ENCODE measurements around the gene PEX3. TPM values are rescaled to one million over a fixed set of nuclear protein-coding genes. Genes with fewer than 3 reads are reported as not detected.

Gene PEX3
- total and polyA plus RNA-seq, 2 experiments from 2014 or later = 13.8 to 19.4 TPM

- TF ChIP-seq STAT1 (IDR thresholded peaks at IDR 0.05; ENCODE audit: unreplicated experiment) (no peak), EZH2phosphoT487 (IDR thresholded peaks at IDR 0.05; ENCODE audit: unreplicated experiment) (no peak), POLR2AphosphoS5 (IDR thresholded peaks at IDR 0.05; ENCODE audit: low read depth) (no peak)
Observed at GRCh38 chr6:143449082-143449713, 1.4 kb upstream of the PEX3 start (continued).

DNA sequence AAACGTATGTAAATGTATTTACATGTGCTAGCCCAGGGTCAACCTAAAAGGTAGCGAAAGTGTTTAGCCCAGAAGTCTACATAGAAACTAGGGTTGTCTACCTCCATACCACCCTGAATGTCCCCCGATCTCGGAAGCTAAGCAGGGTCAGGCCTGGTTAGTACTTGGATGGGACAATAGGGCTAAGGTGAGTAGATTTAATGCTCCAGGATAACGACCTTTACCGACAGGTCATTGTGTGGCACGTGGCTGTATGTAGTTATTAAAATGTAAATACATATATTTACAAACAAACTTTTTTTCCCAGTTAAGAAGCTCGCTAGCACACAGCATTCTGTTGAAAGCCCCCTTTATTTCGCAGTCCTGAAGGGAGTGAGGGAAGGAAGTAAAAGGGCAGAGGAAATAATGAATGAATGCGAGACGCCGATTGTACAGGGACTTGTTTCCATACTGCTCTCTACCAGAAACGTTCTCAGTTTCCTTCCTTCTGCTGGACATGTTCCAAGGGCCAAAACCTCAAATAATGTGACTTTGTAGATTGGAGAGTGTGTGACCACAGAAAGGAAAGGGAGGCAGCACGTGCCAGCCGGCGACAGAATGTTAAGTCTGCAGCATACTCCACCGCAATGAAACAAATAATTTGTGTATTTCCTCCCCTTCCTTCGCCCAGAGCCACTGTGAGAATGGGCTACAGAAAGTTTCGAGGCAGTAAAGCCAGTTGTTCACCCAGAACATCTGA is 722 bp upstream of the PEX3 start:
- TF ChIP-seq STAT1 (IDR thresholded peaks at IDR 0.05; ENCODE audit: unreplicated experiment) (no peak), ZNF331 (CRISPR knock-in tag; IDR thresholded peaks at IDR 0.05; ENCODE audit: low read depth) (no peak), NANOG (IDR thresholded peaks at IDR 0.05; ENCODE audit: borderline replicate concordance) (no peak), EZH2 (IDR thresholded peaks at IDR 0.05; ENCODE audit: low read depth, unreplicated experiment) (no peak), POLR2AphosphoS5 (IDR thresholded peaks at IDR 0.05; ENCODE audit: low read depth) (no peak), REST (IDR thresholded peaks at IDR 0.05; ENCODE audit: unreplicated experiment) (no peak), JUNB (IDR thresholded peaks at IDR 0.05; ENCODE audit: unreplicated experiment) (no peak), CREB1 (CRISPR knock-in tag; IDR thresholded peaks at IDR 0.05; ENCODE audit: low read depth) (no peak), ETS1 (IDR thresholded peaks at IDR 0.05) (no peak), EZH2phosphoT487 (IDR thresholded peaks at IDR 0.05; ENCODE audit: unreplicated experiment) (no peak)
- H3K4me2 ChIP-seq = peak overlapping the region; percentile 94
- no peaks in the 10 kb centered on the region for H3K36me3 ChIP-seq (ENCODE audit: insufficient read depth)
- peaks cover 7% of the 10 kb centered on the region for H3K27me3 Mint-ChIP-seq (ENCODE audit: insufficient read depth, low read depth, poor library complexity)
- no peaks in the 10 kb centered on the region for H3F3A ChIP-seq (replicated peaks; ENCODE audit: low read depth)
- peaks cover 38% of the 10 kb centered on the region for H3K79me2 ChIP-seq (replicated peaks; ENCODE audit: insufficient read depth)
- H3K36me3 Mint-ChIP-seq (ENCODE audit: low read depth) = no peaks in the 10 kb centered on the region
- peak overlapping the region; percentile 99 for H2AFZ ChIP-seq
- peak overlapping the region; percentile 91 for H3K4me3 ChIP-seq
- no peaks in the 10 kb centered on the region for H3K9me3 Mint-ChIP-seq
- peak overlapping the region; percentile 97 for H3K27ac Mint-ChIP-seq
- peak overlapping the region; percentile 94 for H3K4me3 Mint-ChIP-seq
- H3K4me1 Mint-ChIP-seq = peaks cover 7% of the 10 kb centered on the region; the same call in 2 of the 3 replicates
- DNase-seq (ENCODE audit: low spot score) (peak; percentile 24), ATAC-seq (peak; percentile 8)
- no peaks in the 10 kb centered on the region for H3K9me2 ChIP-seq (ENCODE audit: insufficient read depth)
- H3K4me1 ChIP-seq (ENCODE audit: insufficient read depth) = peaks cover 6% of the 10 kb centered on the region
- H3K27ac ChIP-seq (ENCODE audit: low read depth) = peak overlapping the region; percentile 65; the same call in 1 of the 2 replicates
- no peaks in the 10 kb centered on the region for H3K27me3 ChIP-seq (ENCODE audit: insufficient read depth)
- H4K20me1 ChIP-seq (replicated peaks; ENCODE audit: insufficient read depth) = no peaks in the 10 kb centered on the region; the same call in 1 of the 2 replicates
